A673 (cell line): ENCODE measurements around the gene NT5M. TPM values are rescaled to one million over a fixed set of nuclear protein-coding genes. Genes with fewer than 3 reads are reported as not detected.

Experiments used
- BruUV-seq: library from RNA; stranded (reverse); fragments of 400-500 nt; replicated peaks from 2 replicates; lab custom pipeline; 2021; lab: Mats Ljungman, UMichigan
- CTCF ChIA-PET: fragments of 300-600 bp; sonication (Branson Sonifier 250); formaldehyde crosslinking; loops from one replicate; lab custom pipeline; 2022; ENCODE audit warnings: antibody characterized with exemption; lab: Charles Lee
- POLR2A ChIA-PET: fragments of 300-600 bp; sonication (Branson Sonifier 250); formaldehyde crosslinking; loops from one replicate; lab custom pipeline; 2022; ENCODE audit warnings: antibody characterized with exemption; ENCODE audit not compliant: low non-redundant PET; lab: Charles Lee
- DNase-seq: peaks from one replicate; pipeline ENCODE4 v3.0.0-alpha.2; 2015; ENCODE audit warnings: low spot score
- H3K27ac ChIP-seq: fragments of 200-600 bp; sonication (generic); 2 replicates; pipeline ENCODE4 v1.5.1; 2016; ENCODE audit warnings: mixed run types, low read depth, mild to moderate bottlenecking, mixed read lengths, antibody characterized with exemption, low read length; ENCODE audit not compliant: poor library complexity, severe bottlenecking
- H3K27me3 ChIP-seq: fragments of 200-600 bp; sonication (generic); replicated peaks from 2 replicates; pipeline ENCODE4 v1.6.1; 2017; ENCODE audit warnings: mixed run types, low read depth, mild to moderate bottlenecking, mixed read lengths, antibody characterized with exemption, low read length; ENCODE audit not compliant: insufficient read depth, poor library complexity
- H3K36me3 ChIP-seq: fragments of 200-600 bp; sonication (generic); 2 replicates; pipeline ENCODE4 v1.6.1; 2016; ENCODE audit warnings: mixed run types, mild to moderate bottlenecking, mixed read lengths, antibody characterized with exemption, low read length; ENCODE audit not compliant: insufficient read depth, poor library complexity, severe bottlenecking
- H3K4me1 ChIP-seq: fragments of 200-600 bp; sonication (generic); 2 replicates; pipeline ENCODE4 v1.6.1; 2017; ENCODE audit warnings: mixed run types, mild to moderate bottlenecking, mixed read lengths, antibody characterized with exemption, low read length; ENCODE audit not compliant: insufficient read depth, poor library complexity, severe bottlenecking
- H3K4me3 ChIP-seq: fragments of 200-600 bp; sonication (generic); 2 replicates; pipeline ENCODE4 v1.5.1; 2016; ENCODE audit warnings: low read depth, mixed run types, mild to moderate bottlenecking, mixed read lengths, low read length; ENCODE audit not compliant: poor library complexity, severe bottlenecking
- H3K9me3 ChIP-seq: fragments of 200-600 bp; sonication (generic); 2 replicates; pipeline ENCODE4 v1.6.1; 2016; ENCODE audit warnings: mixed run types, low read depth, mild to moderate bottlenecking, mixed read lengths, antibody characterized with exemption, low read length; ENCODE audit not compliant: poor library complexity, severe bottlenecking
- CTCF ChIP-seq: fragments of 300-800, 200-600 bp; sonication (generic); conservative IDR thresholded peaks from 2 replicates; pipeline ENCODE4 v1.5.1; 2017; ENCODE audit warnings: low read depth, mild to moderate bottlenecking, antibody characterized with exemption, low read length, moderate library complexity, mixed read lengths
- EZH2 ChIP-seq: fragments of 200-600 bp; sonication (generic); IDR thresholded peaks from 2 replicates; pipeline ENCODE4 v1.6.1; 2017; ENCODE audit warnings: borderline replicate concordance, low read depth, mild to moderate bottlenecking, mixed read lengths, antibody characterized with exemption, low read length; ENCODE audit not compliant: poor library complexity, severe bottlenecking
- intact Hi-C: fragments of 100-400 bp; cut with micrococcal nuclease; formaldehyde crosslinking; loops from one replicate; pipeline ENCODE4 v1.10.0; 2022; ENCODE audit not compliant: unreplicated experiment
- total RNA-seq: library from RNA; stranded (reverse); gene quantifications from 2 replicates; pipeline ENCODE4 v1.2.3, GENCODE V29; 2021

The NT5M gene
- total RNA-seq, 1 experiment from 2014 or later, result 2.6 TPM

DNA sequence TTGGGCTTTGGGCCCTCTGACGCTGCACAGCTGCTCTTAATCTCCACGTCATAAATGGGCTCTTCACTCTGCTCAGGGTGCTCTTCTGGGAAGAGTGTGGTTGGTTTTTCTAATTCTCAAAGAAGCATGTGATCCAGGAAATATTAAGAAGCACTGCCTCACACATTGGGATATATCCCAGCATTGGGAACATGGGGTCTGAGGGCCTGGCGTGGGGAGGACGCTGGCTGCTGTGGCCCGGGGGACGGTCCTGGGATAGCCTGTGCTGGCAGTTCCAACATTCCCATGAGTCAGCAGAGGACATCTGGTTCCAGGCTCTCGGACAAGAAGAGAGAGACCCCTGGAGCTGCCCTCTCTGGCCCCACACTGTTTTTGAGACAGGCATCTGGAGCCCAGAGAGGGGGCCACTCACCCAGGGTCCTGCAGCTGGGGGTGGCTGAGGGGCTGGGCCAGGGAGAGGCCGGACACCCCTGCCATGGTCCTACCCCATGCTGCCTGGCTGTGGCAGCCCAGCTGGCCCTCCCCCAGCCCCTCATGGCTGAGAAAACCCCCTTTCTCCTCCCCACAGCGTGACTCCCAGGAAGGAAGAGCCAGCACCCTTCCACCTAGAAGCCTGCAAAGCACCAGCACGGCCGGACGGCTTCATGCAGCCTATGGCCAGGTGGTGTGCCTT is 58.8 kb downstream of the NT5M start:
- Histone ChIP-seq H3K4me3 (no peak overlapping the region), H3K4me1 (no peaks in the 10 kb centered on the region), H3K9me3 (peaks cover 7% of the 10 kb centered on the region), H3K27me3 (no peaks in the 10 kb centered on the region), H3K27ac (no peak overlapping the region), H3K36me3 (no peaks in the 10 kb centered on the region)
- no peak for TF ChIP-seq EZH2
- TF ChIP-seq CTCF, result no peak
- CTCF ChIA-PET, result no interaction called here
- no peak for DNase-seq
- no TSS peak for BruUV-seq
- intact Hi-C loops, result no loop called here
- POLR2A ChIA-PET, result no interaction called here

GRCh38 chr17:17362540-17362930 is 59.4 kb downstream of the NT5M start:
- H3K27ac ChIP-seq, result no peak overlapping the region
- no peak overlapping the region for H3K4me3 ChIP-seq
- no peaks in the 10 kb centered on the region for H3K36me3 ChIP-seq
- intact Hi-C loops, result no loop called here
- peaks cover 7% of the 10 kb centered on the region for H3K9me3 ChIP-seq
- TF ChIP-seq CTCF (no peak), EZH2 (no peak)
- H3K27me3 ChIP-seq, result no peaks in the 10 kb centered on the region
- H3K4me1 ChIP-seq, result no peaks in the 10 kb centered on the region
- DNase-seq, result no peak
- BruUV-seq, result no TSS peak
- CTCF ChIA-PET, result no interaction called here
- POLR2A ChIA-PET, result no interaction called here

DNA sequence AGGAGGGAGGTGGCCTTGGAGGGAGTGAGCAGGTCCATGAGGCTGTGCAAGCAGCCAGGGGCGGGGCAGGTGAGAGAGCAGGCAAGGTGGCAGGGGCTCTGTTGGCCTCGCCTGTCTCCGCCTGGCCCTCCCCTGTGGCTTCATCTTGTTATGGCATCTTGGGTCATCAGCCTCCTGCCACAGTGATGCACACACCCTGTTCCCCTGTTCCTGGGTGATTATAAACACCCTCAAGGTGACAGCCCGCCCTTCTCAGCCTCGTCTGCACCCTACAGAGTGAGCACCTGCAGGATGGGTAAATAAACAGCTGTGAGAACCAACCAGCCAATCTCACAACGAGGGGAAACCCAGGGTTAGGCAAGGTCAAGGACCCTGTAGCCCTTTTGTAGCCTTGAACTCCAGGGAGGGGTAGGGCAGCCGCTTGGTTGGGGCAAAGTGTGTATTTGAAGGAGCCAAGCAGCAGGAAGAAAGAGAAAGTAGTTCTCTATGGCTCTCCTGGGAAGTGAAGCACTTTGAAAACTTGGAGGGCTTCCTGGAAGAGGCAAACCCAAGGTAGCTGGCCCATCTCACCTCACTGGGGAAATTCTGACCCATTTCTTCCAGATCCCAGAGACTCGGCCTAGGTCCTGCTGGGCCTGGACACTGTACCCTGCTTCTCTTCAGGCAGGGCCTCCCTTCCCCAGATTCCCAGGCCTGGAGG is 60.6 kb downstream of the NT5M start:
- Histone ChIP-seq H3K27me3 (no peaks in the 10 kb centered on the region), H3K4me3 (no peak overlapping the region), H3K9me3 (peaks cover 7% of the 10 kb centered on the region), H3K36me3 (no peaks in the 10 kb centered on the region), H3K4me1 (no peaks in the 10 kb centered on the region), H3K27ac (no peak overlapping the region)
- ChIA-PET POLR2A (no interaction called here), CTCF (interaction anchor here (0.6 kb wide), 1 partner anchor 252 kb away, joined by 7 read pairs; no protein-coding TSS in a partner anchor)
- TF ChIP-seq CTCF (no peak), EZH2 (no peak)
- intact Hi-C loops, result no loop called here
- BruUV-seq, result no TSS peak
- no peak for DNase-seq
